H1 (cell line): ENCODE measurements around the gene TP53BP1. TPM values are rescaled to one million over a fixed set of nuclear protein-coding genes. Genes with fewer than 3 reads are reported as not detected.

Source experiments
- CTCF ChIA-PET: fragments of 300-600 bp; sonication (Branson Sonifier 250); formaldehyde crosslinking; loops from one replicate; lab custom pipeline; 2021; ENCODE audit not compliant: partially characterized antibody; lab: Charles Lee
- POLR2A ChIA-PET: fragments of 300-600 bp; sonication (Branson Sonifier 250); formaldehyde crosslinking; loops from one replicate; lab custom pipeline; 2021; ENCODE audit warnings: inconsistent platforms; ENCODE audit not compliant: partially characterized antibody; lab: Charles Lee
- DNase-seq, 2 experiments: peaks; one replicate each; pipeline versions ENCODE4 v3.0.0 to v3.0.0-alpha.2; 2010 to 2022; ENCODE audit warnings: low spot score in 2 of 2, low read depth in 1 of 2, mixed read lengths in 1 of 2
- FAIRE-seq: peaks from 2 replicates; lab custom pipeline; 2011; peaks lifted over from hg19 to GRCh38; lab: Jason Lieb, UNC
- H2AFZ ChIP-seq: 2 replicates; pipeline ENCODE4 v1.8.1; 2012; ENCODE audit warnings: low read length, inconsistent platforms
- H2AK5ac ChIP-seq: 2 replicates; pipeline ENCODE4 v1.6.1; 2013; ENCODE audit warnings: low read depth, low read length
- H2BK120ac ChIP-seq: replicated peaks from 2 replicates; pipeline ENCODE3; 2013; ENCODE audit warnings: low read depth, low read length, inconsistent platforms
- H2BK12ac ChIP-seq: 2 replicates; pipeline ENCODE4 v1.6.1; 2013; ENCODE audit warnings: low read depth, low read length
- H2BK15ac ChIP-seq: 2 replicates; pipeline ENCODE4 v1.6.1; 2013; ENCODE audit warnings: low read length
- H2BK20ac ChIP-seq: 2 replicates; pipeline ENCODE4 v1.6.1; 2013; ENCODE audit warnings: low read length
- H2BK5ac ChIP-seq: 2 replicates; pipeline ENCODE4 v1.6.1; 2013; ENCODE audit warnings: low read depth, low read length
- H3K14ac ChIP-seq: 2 replicates; pipeline ENCODE4 v1.6.1; 2013; ENCODE audit warnings: inconsistent platforms; ENCODE audit not compliant: insufficient read length
- H3K18ac ChIP-seq: 2 replicates; pipeline ENCODE4 v1.6.1; 2013; ENCODE audit warnings: low read length; ENCODE audit errors: extremely low read depth
- H3K23ac ChIP-seq: 2 replicates; pipeline ENCODE4 v1.6.1; 2013; ENCODE audit warnings: inconsistent platforms; ENCODE audit not compliant: insufficient read length
- H3K23me2 ChIP-seq: 2 replicates; pipeline ENCODE4 v1.6.1; 2013; ENCODE audit warnings: low read depth, low read length
- H3K27ac ChIP-seq: 2 replicates; pipeline ENCODE4 v1.6.1; 2011; ENCODE audit warnings: low read depth, low read length, inconsistent platforms
- H3K27me3 ChIP-seq, 4 experiments: replicated peaks in 1 of 4; 1 replicate in 1 of 4; 2 replicates in 3 of 4; pipeline versions ENCODE4 v1.6.1 to v1.8.1; 2011 to 2013; ENCODE audit warnings: low read length in 3 of 4, mild to moderate bottlenecking in 3 of 4, inconsistent platforms in 2 of 4, mixed read lengths in 2 of 4, moderate library complexity in 1 of 4; ENCODE audit not compliant: control insufficient read depth in 3 of 4, insufficient read depth in 3 of 4; ENCODE audit errors: extremely low read depth in 1 of 4
- H3K36me3 ChIP-seq, 4 experiments: 2 replicates each; pipeline versions ENCODE4 v1.6.1 to v1.8.1; 2011 to 2013; ENCODE audit warnings: mild to moderate bottlenecking in 4 of 4, low read length in 3 of 4, moderate library complexity in 2 of 4, control low read depth in 1 of 4, inconsistent platforms in 1 of 4; ENCODE audit not compliant: insufficient read depth in 4 of 4, control insufficient read depth in 2 of 4
- H3K4ac ChIP-seq: replicated peaks from 2 replicates; pipeline ENCODE3; 2013; ENCODE audit warnings: low read length, low read depth, mixed read lengths, inconsistent platforms; ENCODE audit not compliant: insufficient read length
- H3K4me1 ChIP-seq, 4 experiments: replicated peaks in 1 of 4; 1 replicate in 1 of 4; 2 replicates in 3 of 4; pipeline versions ENCODE4 v1.6.1 to v1.8.1; 2011 to 2013; ENCODE audit warnings: low read length in 3 of 4, inconsistent platforms in 2 of 4, mixed read lengths in 1 of 4; ENCODE audit not compliant: insufficient read depth in 4 of 4, control insufficient read depth in 3 of 4
- H3K4me2 ChIP-seq, 2 experiments: 2 replicates each; pipeline versions ENCODE4 v1.6.1 to v1.8.1; 2011 to 2013; ENCODE audit warnings: low read depth in 2 of 2, low read length in 2 of 2, control low read depth in 1 of 2, inconsistent platforms in 1 of 2, mild to moderate bottlenecking in 1 of 2; ENCODE audit not compliant: insufficient read depth in 1 of 2
- H3K4me3 ChIP-seq, 4 experiments: fragments of 200-600, 300-600 bp in 1 of 4; sonication (generic), shearing (Covaris generic), sonication (Bioruptor Twin) in 1 of 4; 2 replicates each; pipeline versions ENCODE4 v1.5.1 to v1.8.1; 2011 to 2016; ENCODE audit warnings: low read length in 4 of 4, low read depth in 3 of 4, control low read depth in 2 of 4, inconsistent platforms in 2 of 4, mild to moderate bottlenecking in 2 of 4, mixed read lengths in 1 of 4, moderate library complexity in 1 of 4; ENCODE audit not compliant: insufficient read depth in 2 of 4; ENCODE audit errors: extremely low read depth in 1 of 4
- H3K56ac ChIP-seq: replicated peaks from 2 replicates; pipeline ENCODE3; 2013; ENCODE audit warnings: low read depth, mild to moderate bottlenecking, mixed read lengths, low read length, inconsistent platforms; ENCODE audit not compliant: insufficient read length
- H3K79me1 ChIP-seq: 2 replicates; pipeline ENCODE4 v1.6.1; 2013; ENCODE audit warnings: low read depth, low read length, control low read depth
- H3K79me2 ChIP-seq, 2 experiments: 2 replicates each; pipeline versions ENCODE4 v1.6.1 to v1.8.1; 2012 to 2013; ENCODE audit warnings: low read length in 2 of 2, mild to moderate bottlenecking in 2 of 2, inconsistent platforms in 1 of 2; ENCODE audit not compliant: insufficient read depth in 2 of 2, control insufficient read depth in 1 of 2
- H3K9ac ChIP-seq, 4 experiments: replicated peaks in 1 of 4; 1 replicate in 1 of 4; 2 replicates in 3 of 4; pipeline versions ENCODE4 v1.6.1 to v1.8.1; 2011 to 2013; ENCODE audit warnings: low read depth in 3 of 4, low read length in 3 of 4, control low read depth in 2 of 4, mild to moderate bottlenecking in 2 of 4, moderate library complexity in 2 of 4, inconsistent platforms in 1 of 4; ENCODE audit errors: extremely low read depth in 1 of 4
- H3K9me3 ChIP-seq, 2 experiments: 2 replicates each; pipeline versions ENCODE4 v1.6.1 to v1.8.1; 2012 to 2013; ENCODE audit warnings: mild to moderate bottlenecking in 2 of 2, moderate library complexity in 2 of 2, control low read depth in 1 of 2, inconsistent platforms in 1 of 2, low read depth in 1 of 2, low read length in 1 of 2, mixed read lengths in 1 of 2; ENCODE audit not compliant: insufficient read depth in 2 of 2
- H4K20me1 ChIP-seq, 2 experiments: replicated peaks in 1 of 2; 2 replicates each; pipeline versions ENCODE3 to v1.8.1; 2011 to 2013; ENCODE audit warnings: inconsistent platforms in 2 of 2, low read length in 2 of 2, mild to moderate bottlenecking in 1 of 2; ENCODE audit not compliant: insufficient read depth in 2 of 2, control insufficient read depth in 1 of 2
- H4K5ac ChIP-seq: 2 replicates; pipeline ENCODE4 v1.6.1; 2013; ENCODE audit warnings: low read length, low read depth, mixed read lengths, inconsistent platforms; ENCODE audit not compliant: insufficient read length
- H4K8ac ChIP-seq: 2 replicates; pipeline ENCODE4 v1.8.0; 2013; ENCODE audit warnings: mild to moderate bottlenecking, moderate library complexity, low read length, inconsistent platforms; ENCODE audit not compliant: insufficient read depth; ENCODE audit errors: extremely low read depth
- H4K91ac ChIP-seq: replicated peaks from 2 replicates; pipeline ENCODE3; 2013; ENCODE audit warnings: low read length, mixed read lengths, inconsistent platforms; ENCODE audit not compliant: insufficient read length
- CEBPB ChIP-seq: IDR thresholded peaks from 2 replicates; pipeline ENCODE4 v1.6.1; 2012; ENCODE audit warnings: low read depth, low read length
- FOSL1 ChIP-seq: IDR thresholded peaks from 2 replicates; pipeline ENCODE4 v1.6.1; 2011; ENCODE audit warnings: mild to moderate bottlenecking, low read depth, low read length, moderate library complexity; ENCODE audit not compliant: insufficient read depth
- GABPA ChIP-seq: IDR thresholded peaks from 2 replicates; pipeline ENCODE4 v1.6.1; 2011; ENCODE audit warnings: mild to moderate bottlenecking, low read length, moderate library complexity, borderline replicate concordance; ENCODE audit not compliant: insufficient read depth
- HDAC2 ChIP-seq, 2 experiments: fragments of 300-600 bp in 1 of 2; sonication (generic) in 1 of 2; IDR thresholded peaks; 2 replicates each; pipeline ENCODE4 v1.6.1; 2011 to 2012; ENCODE audit warnings: low read depth in 2 of 2, low read length in 2 of 2, mild to moderate bottlenecking in 2 of 2, moderate library complexity in 2 of 2, borderline replicate concordance in 1 of 2, inconsistent platforms in 1 of 2
- KDM4A ChIP-seq: IDR thresholded peaks from one replicate; pipeline ENCODE4 v1.7.1; 2012; ENCODE audit warnings: low read depth, mild to moderate bottlenecking, moderate library complexity, low read length, inconsistent platforms; ENCODE audit not compliant: severe bottlenecking
- PHF8 ChIP-seq: fragments of 200-600 bp; sonication (generic); conservative IDR thresholded peaks from 2 replicates; pipeline ENCODE4 v1.7.1; 2012; ENCODE audit warnings: low read depth, mild to moderate bottlenecking, inconsistent platforms, low read length, moderate library complexity
- SAP30 ChIP-seq: fragments of 300-600 bp; sonication (generic); IDR thresholded peaks from 2 replicates; pipeline ENCODE4 v1.7.1; 2012; ENCODE audit warnings: low read length, moderate library complexity, mild to moderate bottlenecking, inconsistent platforms; ENCODE audit not compliant: insufficient read depth, insufficient replicate concordance
- SIN3A ChIP-seq, 2 experiments: IDR thresholded peaks in 1 of 2; conservative IDR thresholded peaks in 1 of 2; 2 replicates each; pipeline ENCODE4 v1.6.1; 2011 to 2012; ENCODE audit warnings: low read length in 2 of 2, improper control_type of control experiment in 1 of 2, low read depth in 1 of 2, mild to moderate bottlenecking in 1 of 2
- WGBS, 2 experiments: shearing (Covaris generic) in 1 of 2; methylation state at CpG; one replicate each; pipeline versions ENCODE4 v1.1.6 to v1.1.7; 2013 to 2015; ENCODE audit warnings: low lambda C conversion rate in 2 of 2, mixed read lengths in 2 of 2, inconsistent platforms in 1 of 2, low coverage in 1 of 2, missing lambda C conversion rate in 1 of 2; ENCODE audit not compliant: insufficient replicate concordance in 2 of 2, insufficient coverage in 1 of 2, insufficient read length in 1 of 2; ENCODE audit errors: extremely low coverage in 1 of 2, missing lambda C conversion rate in 1 of 2; 5-methylcytosine and 5-hydroxymethylcytosine counted together
- polyA plus RNA-seq, 7 experiments: library from polyadenylated mRNA; depleted of rRNA in 3 of 7; stranded (reverse) in 5 of 7; unstranded in 2 of 7; fragments of >200 nt in 5 of 7; fragments of 200-250 nt in 2 of 7; gene quantifications; 1 replicate in 5 of 7; 2 replicates in 1 of 7; 4 replicates in 1 of 7; pipeline versions ENCODE4 v1.2.1 to v1.2.3, GENCODE V29; 2011 to 2013; ENCODE audit warnings: missing spikeins in 2 of 7, mixed read lengths in 2 of 7
- total RNA-seq: library from RNA; stranded (reverse); fragmentation: NEBNext Ultra II Directional; extraction: Animal tissue kit (Norgen Biotek cat#: 25700); gene quantifications from 2 replicates; pipeline ENCODE4 v1.2.1, GENCODE V29; 2021

The TP53BP1 gene
- total and polyA plus RNA-seq, 2 of the 8 experiments (the other 6 are each of a cell fraction or from before 2014, with no cell fraction given): 34.1 to 63.6 TPM

- ChIA-PET POLR2A (interaction anchor here (0.7 to 2.4 kb wide), 7 partner anchors 8 to 142 kb away, joined by 3 to 26 read pairs (median 3); no protein-coding TSS in a partner anchor), CTCF (interaction anchor here (0.6 to 1.6 kb wide), 4 partner anchors 10 to 172 kb away, joined by 3 to 11 read pairs (median 6); no protein-coding TSS in a partner anchor)
- Histone ChIP-seq H3K23me2 (peaks cover 5% of the 10 kb centered on the region; the same call in 1 of the 2 replicates), H2AFZ (peak overlapping the region; percentile 77), H4K8ac (peak overlapping the region; percentile 73; the same call in 1 of the 2 replicates), H3K4me1 (peaks cover 2 to 12% (median 3%) of the 10 kb centered on the region in 4 experiments; a peak in 6 of 7 replicates), H3K36me3 (peaks cover 6 to 35% (median 17%) of the 10 kb centered on the region in 4 experiments), H2AK5ac (no peak overlapping the region), H3K9me3 (no peaks in the 10 kb centered on the region), H3K9ac (peak overlapping the region; percentile 74 to 90 (median 84)), H3K18ac (no peak overlapping the region; the same call in 1 of the 2 replicates), H2BK12ac (no peak overlapping the region), H3K27me3 (no peaks in the 10 kb centered on the region), H3K4ac (no peak overlapping the region), H4K20me1 (peaks cover 6% of the 10 kb centered on the region in 2 experiments), H3K14ac (no peak overlapping the region), H2BK20ac (no peak overlapping the region), H3K4me3 (peak overlapping the region; percentile 78 to 98 (median 88)), H3K79me2 (peaks cover 4 to 39% of the 10 kb centered on the region in 2 experiments; a peak in 3 of 4 replicates), H2BK5ac (peak overlapping the region; percentile 20; the same call in 1 of the 2 replicates), H3K27ac (peak overlapping the region; percentile 33; the same call in 1 of the 2 replicates), H3K56ac (peak overlapping the region; percentile 47), H3K79me1 (peaks cover 11% of the 10 kb centered on the region), H3K4me2 (peak overlapping the region; percentile 77 to 95), H4K5ac (peak overlapping the region; percentile 10), H3K23ac (no peak overlapping the region), H2BK15ac (no peak overlapping the region), H4K91ac (peak overlapping the region; percentile 52), H2BK120ac (no peak overlapping the region)
- no peak; a peak in 1 of 4 replicates for TF ChIP-seq HDAC2 (IDR thresholded peaks at IDR 0.05; ENCODE audit: borderline replicate concordance in 1 of 2, low read depth in 2 of 2, low read length in 2 of 2)
- no peak for TF ChIP-seq FOSL1
- peak; percentile 84 for TF ChIP-seq PHF8
- TF ChIP-seq GABPA: no peak
- peak; percentile 95 for TF ChIP-seq SAP30
- peak; percentile 41 to 63; a peak in 1 of 4 replicates for TF ChIP-seq SIN3A (conservative IDR thresholded peaks at IDR 0.05 in 1 of 2, IDR thresholded peaks at IDR 0.05 in 1 of 2; ENCODE audit: low read depth in 1 of 2, low read length in 2 of 2)
- TF ChIP-seq KDM4A: no peak
- no peak for TF ChIP-seq CEBPB
- 2% methylated on average over 30 of the region's 45 CpGs; no CpG with 5 or more reads in 1 of the 2 experiments for WGBS, 2 experiments
- FAIRE-seq (no peak), DNase-seq (no peak)
These were observed 122.5 kb downstream of the TP53BP1 start for GRCh38 chr15:43370310-43370974.
